NB4 (cell line): ENCODE measurements around the gene MAGIX.

Source experiments
- DNase-seq: peaks from one replicate; pipeline ENCODE4 v3.0.0; 2010; ENCODE audit warnings: low read depth
- H3K4me3 ChIP-seq: one replicate; pipeline ENCODE4 v1.5.1; 2011; ENCODE audit warnings: mild to moderate bottlenecking, low read depth, low read length, moderate library complexity
- CTCF ChIP-seq: IDR thresholded peaks from one replicate; pipeline ENCODE4 v1.5.1; 2012; ENCODE audit warnings: low read depth, low read length
- MYC ChIP-seq: IDR thresholded peaks from 2 replicates; pipeline ENCODE4 v1.6.1; 2011; ENCODE audit warnings: low read depth, low read length
- POLR2A ChIP-seq: IDR thresholded peaks from 2 replicates; pipeline ENCODE4 v1.6.1; 2011; ENCODE audit warnings: mild to moderate bottlenecking; ENCODE audit not compliant: insufficient read length; ENCODE audit errors: extremely low read depth
- TF ChIP-seq, protein P1 (sequence below): IDR thresholded peaks from 2 replicates; pipeline ENCODE4 v1.6.1; 2011; ENCODE audit warnings: low read depth, low read length

MAGIX gene

DNA sequence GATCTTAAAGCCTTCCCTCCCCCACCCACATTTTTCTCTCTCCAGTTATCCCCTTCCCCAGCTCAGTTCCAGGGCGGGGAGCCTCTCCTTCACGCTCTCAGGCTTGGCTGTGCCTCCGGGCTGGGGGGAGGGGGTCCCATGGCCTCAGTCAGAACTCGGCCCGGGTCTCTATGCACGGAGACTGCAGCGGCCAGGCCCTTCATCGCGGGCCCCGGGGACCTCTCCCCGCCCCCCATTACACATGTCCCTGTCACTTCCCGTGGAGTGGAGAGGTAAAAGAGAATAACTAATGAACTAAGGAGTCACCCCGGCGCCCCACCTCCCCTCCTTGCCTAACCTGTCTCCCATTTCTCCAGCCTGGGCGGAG, 24.5 kb downstream of the MAGIX start:
- H3K4me3 ChIP-seq, result no peak overlapping the region
- no peak for DNase-seq
- TF ChIP-seq CTCF (no peak), MYC (no peak), POLR2A (no peak)
- TF ChIP-seq, protein P1, sequence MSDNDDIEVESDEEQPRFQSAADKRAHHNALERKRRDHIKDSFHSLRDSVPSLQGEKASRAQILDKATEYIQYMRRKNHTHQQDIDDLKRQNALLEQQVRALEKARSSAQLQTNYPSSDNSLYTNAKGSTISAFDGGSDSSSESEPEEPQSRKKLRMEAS, result no peak

DNA sequence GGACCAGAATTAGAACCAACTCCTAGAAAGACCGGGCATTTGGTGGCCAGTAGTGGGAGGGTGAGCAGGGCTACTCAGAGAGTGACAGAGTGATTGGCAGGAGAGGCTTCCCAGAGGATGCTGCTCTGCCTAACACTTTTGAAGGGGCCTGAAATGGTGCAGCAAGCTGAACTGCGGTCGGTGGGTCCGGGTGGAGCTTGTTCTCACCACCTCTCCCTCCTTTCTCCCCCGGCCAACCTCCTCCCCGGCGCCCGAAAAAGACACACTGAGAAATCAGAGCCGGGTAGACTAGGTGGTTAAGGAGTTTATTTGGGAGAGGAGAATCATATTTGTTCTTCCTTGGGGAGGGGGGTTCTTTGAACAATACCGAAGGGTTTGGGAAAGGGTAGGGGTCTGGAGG, 25.0 kb downstream of the MAGIX start:
- H3K4me3 ChIP-seq, result no peak overlapping the region
- no peak for DNase-seq
- TF ChIP-seq MYC (no peak), CTCF (no peak), POLR2A (no peak)

DNA sequence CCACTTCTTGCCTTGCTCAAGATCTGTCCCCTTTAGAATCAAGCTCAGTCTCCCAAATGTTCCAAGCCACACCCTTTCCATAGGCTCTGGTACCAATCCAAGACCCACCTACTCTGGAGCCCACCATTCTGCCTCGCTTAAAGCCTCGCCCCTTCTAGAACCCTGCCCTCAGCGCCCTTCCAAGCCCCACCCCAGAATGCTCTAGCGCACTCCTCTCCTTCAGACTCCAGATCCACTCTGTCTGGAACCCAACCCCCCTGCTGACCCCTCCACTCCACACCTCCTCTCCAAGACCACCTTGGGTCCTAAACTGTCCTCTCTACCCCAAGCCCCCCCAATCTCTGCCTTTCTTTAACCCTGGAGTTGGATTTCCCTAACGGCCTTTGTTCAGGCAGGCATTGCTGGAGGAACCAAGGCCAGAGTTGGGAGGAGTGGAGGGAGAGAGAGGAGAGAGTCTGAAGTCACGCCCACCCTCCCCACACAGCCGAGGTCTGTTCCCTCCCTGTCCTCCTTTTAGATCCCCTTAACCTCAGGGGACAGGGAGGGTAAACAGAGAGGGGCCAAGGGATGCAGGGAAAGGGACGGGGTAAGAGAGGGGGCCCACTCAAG, 26.0 kb downstream of the MAGIX start:
- no peak overlapping the region for H3K4me3 ChIP-seq
- TF ChIP-seq, protein P1, result no peak
- TF ChIP-seq POLR2A (no peak), CTCF (no peak), MYC (no peak)
- DNase-seq, result no peak

DNA sequence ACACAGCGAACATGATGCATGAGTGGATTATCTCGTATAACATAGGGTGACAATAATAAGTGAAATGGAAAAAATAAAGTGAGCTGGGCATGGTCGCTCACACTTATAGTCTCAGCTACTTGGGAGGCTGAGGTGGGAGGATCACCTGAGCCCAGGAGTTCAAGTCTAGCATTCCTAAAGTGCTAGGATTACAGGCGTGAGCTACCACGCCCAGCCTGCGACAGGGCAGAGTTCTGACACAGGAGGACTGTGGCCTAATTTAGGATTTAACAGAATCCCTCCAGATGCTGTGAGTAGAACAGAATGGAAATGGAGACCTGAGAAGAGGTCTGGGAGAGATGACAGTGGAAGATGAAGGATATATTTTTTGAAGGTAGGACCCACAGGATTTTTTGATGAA, 27.0 kb downstream of the MAGIX start:
- H3K4me3 ChIP-seq, result no peak overlapping the region
- TF ChIP-seq, protein P1, result no peak
- TF ChIP-seq MYC (no peak), CTCF (no peak), POLR2A (no peak)

GRCh38 chrX:49190821-49191573, 28.4 kb downstream of the MAGIX start:
- TF ChIP-seq POLR2A, result peak; percentile 90
- no peak for TF ChIP-seq CTCF
- TF ChIP-seq, protein P1, result no peak
- DNase-seq, result peak; percentile 99

More for the DNA sequence above, 27.0 kb downstream of the MAGIX start:
- DNase-seq, result no peak

More at GRCh38 chrX:49190821-49191573, 28.4 kb downstream of the MAGIX start:
- peak overlapping the region; percentile 78 for H3K4me3 ChIP-seq
